Colon (tissue), 2 donors: ENCODE measurements around the gene TMEM158.

Source experiments
- FAIRE-seq: peaks from 2 replicates; lab custom pipeline; 2012; peaks lifted over from hg19 to GRCh38; lab: Jason Lieb, UNC
- donor health status: control.
- donor health status: control.

TMEM158 gene

GRCh38 chr3:45232521-45232920, 6.4 kb upstream of the TMEM158 start:
- FAIRE-seq: no peak

GRCh38 chr3:45227946-45228345, 1.9 kb upstream of the TMEM158 start:
- no peak for FAIRE-seq

- FAIRE-seq: no peak
Observed at GRCh38 chr3:45227071-45227820, 1.2 kb upstream of the TMEM158 start.

GRCh38 chr3:45225465-45226205, 452 bp downstream of the TMEM158 start:
- FAIRE-seq: no peak

- no peak for FAIRE-seq
Observed at GRCh38 chr3:45224824-45225464, 1.1 kb downstream of the TMEM158 start.

GRCh38 chr3:45223889-45224727, 2.0 kb downstream of the TMEM158 start:
- no peak for FAIRE-seq

GRCh38 chr3:45219694-45220093, 6.4 kb downstream of the TMEM158 start:
- FAIRE-seq: no peak

GRCh38 chr3:45218578-45219390, 7.3 kb downstream of the TMEM158 start:
- FAIRE-seq: no peak

- FAIRE-seq: no peak
Observed at GRCh38 chr3:45216021-45216609, 10.0 kb downstream of the TMEM158 start.

- no peak for FAIRE-seq
Observed at GRCh38 chr3:45215466-45215865, 10.6 kb downstream of the TMEM158 start.

GRCh38 chr3:45214061-45214680, 11.9 kb downstream of the TMEM158 start:
- FAIRE-seq: no peak

GRCh38 chr3:45212095-45212468, 14.0 kb downstream of the TMEM158 start:
- no peak for FAIRE-seq

GRCh38 chr3:45211466-45212094, 14.5 kb downstream of the TMEM158 start:
- FAIRE-seq: no peak

- no peak for FAIRE-seq
Observed at GRCh38 chr3:45210308-45211041, 15.6 kb downstream of the TMEM158 start.

- no peak for FAIRE-seq
Observed at GRCh38 chr3:45209526-45209925, 16.6 kb downstream of the TMEM158 start.

GRCh38 chr3:45208586-45208985, 17.5 kb downstream of the TMEM158 start:
- FAIRE-seq: no peak

GRCh38 chr3:45207446-45207845, 18.6 kb downstream of the TMEM158 start:
- FAIRE-seq: no peak

GRCh38 chr3:45205126-45205525, 21.0 kb downstream of the TMEM158 start:
- no peak for FAIRE-seq

GRCh38 chr3:45204136-45204535, 22.0 kb downstream of the TMEM158 start:
- FAIRE-seq: no peak
